KMS-11 (cell line): ENCODE results near the gene OR10H3.

Source experiments
- H2AFZ ChIP-seq: fragments of 200-600 bp; sonication (generic); 2 replicates; pipeline ENCODE4 v1.6.1; 2016; ENCODE audit warnings: antibody characterized with exemption, mixed run types, low read depth
- H3K27ac ChIP-seq: fragments of 200-600 bp; sonication (generic); 2 replicates; pipeline ENCODE4 v1.6.1; 2016; ENCODE audit warnings: mild to moderate bottlenecking, mixed run types
- H3K27me3 ChIP-seq: fragments of 200-600 bp; sonication (generic); 2 replicates; pipeline ENCODE4 v1.6.1; 2017; ENCODE audit warnings: mild to moderate bottlenecking, low read depth, mixed run types, moderate library complexity; ENCODE audit not compliant: insufficient read depth
- H3K36me3 ChIP-seq: fragments of 200-600 bp; sonication (generic); 2 replicates; pipeline ENCODE4 v1.6.1; 2017; ENCODE audit warnings: mild to moderate bottlenecking, mixed run types; ENCODE audit not compliant: insufficient read depth
- H3K4me1 ChIP-seq: fragments of 200-600 bp; sonication (generic); 2 replicates; pipeline ENCODE4 v1.6.1; 2016; ENCODE audit warnings: mild to moderate bottlenecking, low read depth, mixed run types; ENCODE audit not compliant: poor library complexity, severe bottlenecking
- H3K4me2 ChIP-seq: fragments of 200-600 bp; sonication (generic); 2 replicates; pipeline ENCODE4 v1.7.0; 2016; ENCODE audit warnings: mild to moderate bottlenecking, mixed run types
- H3K4me3 ChIP-seq: fragments of 200-600 bp; sonication (generic); IDR thresholded peaks from 2 replicates; pipeline ENCODE4 v1.6.1; 2017; ENCODE audit warnings: low read depth, low read length, mixed read lengths; ENCODE audit not compliant: insufficient read depth
- H3K79me2 ChIP-seq: fragments of 200-600 bp; sonication (generic); 2 replicates; pipeline ENCODE4 v1.6.1; 2016; ENCODE audit warnings: low read depth, mixed run types; ENCODE audit not compliant: insufficient read depth
- H3K9ac ChIP-seq: fragments of 200-600 bp; sonication (generic); 2 replicates; pipeline ENCODE4 v1.6.1; 2016; ENCODE audit warnings: mild to moderate bottlenecking, mixed run types
- H4K20me1 ChIP-seq: fragments of 200-600 bp; sonication (generic); 2 replicates; pipeline ENCODE4 v1.6.1; 2016; ENCODE audit warnings: mild to moderate bottlenecking, mixed run types; ENCODE audit not compliant: insufficient read depth
- TF ChIP-seq, protein P1 (sequence below): fragments of 200-600 bp; sonication (generic); conservative IDR thresholded peaks from 2 replicates; pipeline ENCODE4 v1.6.1; 2017; ENCODE audit warnings: low read depth, mild to moderate bottlenecking, antibody characterized with exemption, low read length, moderate library complexity, mixed read lengths

The OR10H3 gene

DNA sequence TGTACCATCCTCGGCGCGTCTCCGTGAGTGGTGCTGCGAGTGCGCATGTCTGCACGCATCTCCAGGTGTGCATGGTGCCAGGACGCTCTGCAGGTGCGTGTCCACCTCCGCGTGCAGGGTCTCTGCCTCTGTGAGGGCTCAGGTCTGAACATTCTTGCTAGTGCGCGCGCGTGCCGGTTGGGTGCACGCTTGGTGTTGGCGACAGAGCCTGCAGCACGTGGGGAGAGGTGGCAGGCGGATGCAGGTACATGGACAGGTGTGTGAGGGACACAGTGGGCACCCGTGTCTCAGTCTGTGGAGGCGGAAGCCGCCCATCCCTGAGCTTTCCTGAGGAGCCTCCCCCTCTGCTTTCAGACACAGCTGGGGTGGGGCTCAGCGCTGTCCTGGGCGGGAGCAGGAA, 14.8 kb upstream of the OR10H3 start:
- Histone ChIP-seq H3K9ac (no peak overlapping the region), H3K36me3 (no peaks in the 10 kb centered on the region), H3K4me2 (no peak overlapping the region), H3K79me2 (no peaks in the 10 kb centered on the region), H3K27ac (no peak overlapping the region), H2AFZ (no peak overlapping the region), H3K27me3 (0 out of 2 replicates have a peak, but pooled peaks cover 2% of the 10 kb centered on the region), H4K20me1 (no peaks in the 10 kb centered on the region), H3K4me1 (no peaks in the 10 kb centered on the region), H3K4me3 (no peak overlapping the region)
- TF ChIP-seq, protein P1, sequence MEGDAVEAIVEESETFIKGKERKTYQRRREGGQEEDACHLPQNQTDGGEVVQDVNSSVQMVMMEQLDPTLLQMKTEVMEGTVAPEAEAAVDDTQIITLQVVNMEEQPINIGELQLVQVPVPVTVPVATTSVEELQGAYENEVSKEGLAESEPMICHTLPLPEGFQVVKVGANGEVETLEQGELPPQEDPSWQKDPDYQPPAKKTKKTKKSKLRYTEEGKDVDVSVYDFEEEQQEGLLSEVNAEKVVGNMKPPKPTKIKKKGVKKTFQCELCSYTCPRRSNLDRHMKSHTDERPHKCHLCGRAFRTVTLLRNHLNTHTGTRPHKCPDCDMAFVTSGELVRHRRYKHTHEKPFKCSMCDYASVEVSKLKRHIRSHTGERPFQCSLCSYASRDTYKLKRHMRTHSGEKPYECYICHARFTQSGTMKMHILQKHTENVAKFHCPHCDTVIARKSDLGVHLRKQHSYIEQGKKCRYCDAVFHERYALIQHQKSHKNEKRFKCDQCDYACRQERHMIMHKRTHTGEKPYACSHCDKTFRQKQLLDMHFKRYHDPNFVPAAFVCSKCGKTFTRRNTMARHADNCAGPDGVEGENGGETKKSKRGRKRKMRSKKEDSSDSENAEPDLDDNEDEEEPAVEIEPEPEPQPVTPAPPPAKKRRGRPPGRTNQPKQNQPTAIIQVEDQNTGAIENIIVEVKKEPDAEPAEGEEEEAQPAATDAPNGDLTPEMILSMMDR: no peak

DNA sequence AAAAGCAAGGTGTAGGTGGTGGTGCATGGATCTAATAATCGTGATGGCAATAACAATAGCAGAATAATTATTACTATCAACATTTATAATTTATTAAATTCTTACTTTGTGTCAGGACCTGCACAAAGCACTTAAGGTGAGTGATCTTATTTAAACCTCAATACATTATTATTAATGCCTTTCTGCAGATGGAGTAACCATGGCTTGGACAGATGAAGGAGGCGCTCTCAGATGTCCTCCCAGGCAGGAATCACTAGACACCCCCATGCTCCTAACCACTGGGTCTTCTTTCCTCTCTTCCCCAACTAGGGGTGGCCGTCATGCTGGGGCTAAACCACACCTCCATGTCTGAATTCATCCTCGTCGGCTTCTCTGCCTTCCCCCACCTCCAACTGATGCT, 10.1 kb upstream of the OR10H3 start, which contains the start of gene OR10H2:
OR10H2 (plus strand) TSS at position 301 of the 400 bp plus-strand sequence; CDS start at position 321, 20 bp downstream.
- no peak within 1 kb of the TSS for H2AFZ ChIP-seq
- no peaks in the 10 kb centered on the region for H3K79me2 ChIP-seq
- H3K36me3 ChIP-seq: no peaks in the 10 kb centered on the region
- no peak within 1 kb of the TSS for H3K4me3 ChIP-seq
- no peak within 1 kb of the TSS for H3K27ac ChIP-seq
- H3K27me3 ChIP-seq: no peaks in the 10 kb centered on the region
- no peaks in the 10 kb centered on the region for H4K20me1 ChIP-seq
- H3K4me2 ChIP-seq: no peak within 1 kb of the TSS
- TF ChIP-seq, protein P1: no peak
- H3K9ac ChIP-seq: no peak within 1 kb of the TSS
- no peaks in the 10 kb centered on the region for H3K4me1 ChIP-seq

DNA sequence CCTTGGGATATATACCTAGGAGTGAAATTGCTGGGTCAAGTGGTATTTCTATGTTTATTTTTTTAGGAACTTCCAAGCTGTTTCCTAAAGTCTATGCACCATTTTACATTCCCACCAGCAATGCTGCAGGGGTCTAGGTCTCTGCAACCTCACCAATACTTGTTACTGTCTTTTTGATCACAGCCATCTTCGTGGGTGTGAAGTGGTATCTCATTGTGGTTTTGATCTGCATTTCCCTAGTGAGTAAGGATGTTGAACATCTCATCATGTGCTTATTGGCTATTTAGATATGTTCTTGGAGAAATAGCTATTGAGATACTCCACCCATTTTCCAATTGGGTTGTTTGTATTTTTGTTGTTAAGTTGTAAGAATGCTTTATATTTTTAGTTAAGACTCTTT, 7.2 kb upstream of the OR10H3 start:
- no peaks in the 10 kb centered on the region for H3K27me3 ChIP-seq
- H2AFZ ChIP-seq: no peak overlapping the region

DNA sequence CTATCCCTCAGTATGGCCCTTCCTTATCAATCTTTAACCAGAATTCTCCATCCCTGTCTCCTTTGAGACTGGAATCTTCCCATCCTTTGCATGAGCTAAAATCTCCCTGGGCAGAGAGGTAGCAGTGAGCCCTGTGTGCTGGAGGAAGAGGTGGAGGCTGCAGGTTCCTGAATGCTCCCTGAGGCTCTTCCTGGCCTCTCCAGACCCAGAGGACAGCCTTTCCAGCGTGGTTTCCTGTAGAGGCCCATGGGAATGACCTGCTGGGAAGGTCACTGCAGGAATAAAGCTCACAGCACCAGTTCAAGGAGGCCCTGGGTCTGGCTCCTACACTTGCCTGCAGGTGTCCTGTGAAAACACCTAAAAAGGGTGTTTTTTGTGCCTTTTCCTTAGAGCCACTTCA, 5.4 kb upstream of the OR10H3 start:
- no peak overlapping the region for H2AFZ ChIP-seq
- no peaks in the 10 kb centered on the region for H3K27me3 ChIP-seq
- TF ChIP-seq, protein P1: no peak

More for the DNA sequence above, 7.2 kb upstream of the OR10H3 start:
- Histone ChIP-seq H3K4me1 (no peaks in the 10 kb centered on the region), H4K20me1 (no peaks in the 10 kb centered on the region), H3K4me2 (no peak overlapping the region), H3K4me3 (no peak overlapping the region), H3K79me2 (no peaks in the 10 kb centered on the region), H3K27ac (no peak overlapping the region), H3K9ac (no peak overlapping the region), H3K36me3 (no peaks in the 10 kb centered on the region)
- TF ChIP-seq, protein P1: no peak

More for the DNA sequence above, 5.4 kb upstream of the OR10H3 start:
- Histone ChIP-seq H3K27ac (no peak overlapping the region), H3K4me2 (no peak overlapping the region), H3K4me1 (no peaks in the 10 kb centered on the region), H3K79me2 (no peaks in the 10 kb centered on the region), H3K4me3 (no peak overlapping the region), H3K36me3 (no peaks in the 10 kb centered on the region), H4K20me1 (no peaks in the 10 kb centered on the region), H3K9ac (no peak overlapping the region)
